CD4-positive, alpha-beta T cell treated with Interleukin-2 at 100 ng/mL for 4 hours (primary cell): ENCODE results near the gene SH2B2.

Experiments used
- DNase-seq: peaks from one replicate; pipeline ENCODE4 v3.0.0-alpha.2; 2020; ENCODE audit warnings: low spot score

Gene SH2B2

GRCh38 chr7:102266541-102266940, 20.1 kb upstream of the SH2B2 start:
- no peak for DNase-seq

GRCh38 chr7:102268635-102269034, 18.0 kb upstream of the SH2B2 start:
- DNase-seq: no peak

- DNase-seq: no peak
Observed at GRCh38 chr7:102270178-102270887, 16.3 kb upstream of the SH2B2 start.

GRCh38 chr7:102271158-102271798, 15.4 kb upstream of the SH2B2 start:
- DNase-seq: no peak

GRCh38 chr7:102272075-102272916, 14.4 kb upstream of the SH2B2 start:
- peak; percentile 64 for DNase-seq

GRCh38 chr7:102272917-102273748, 13.5 kb upstream of the SH2B2 start:
- no peak for DNase-seq

GRCh38 chr7:102273749-102274712, 12.6 kb upstream of the SH2B2 start:
- no peak for DNase-seq

- DNase-seq: no peak
Observed at GRCh38 chr7:102275123-102275703, 11.5 kb upstream of the SH2B2 start.

GRCh38 chr7:102277901-102278300, 8.8 kb upstream of the SH2B2 start:
- no peak for DNase-seq

GRCh38 chr7:102279537-102280400, 6.9 kb upstream of the SH2B2 start:
- DNase-seq: peak; percentile 54

- no peak for DNase-seq
Observed at GRCh38 chr7:102280521-102280920, 6.1 kb upstream of the SH2B2 start.

GRCh38 chr7:102281785-102282184, 4.9 kb upstream of the SH2B2 start:
- no peak for DNase-seq

GRCh38 chr7:102282465-102283362, 4.0 kb upstream of the SH2B2 start:
- no peak for DNase-seq

GRCh38 chr7:102283477-102284189, 3.0 kb upstream of the SH2B2 start:
- DNase-seq: no peak

- DNase-seq: peak; percentile 15
Observed at GRCh38 chr7:102284399-102284798, 2.3 kb upstream of the SH2B2 start.

- no peak for DNase-seq
Observed at GRCh38 chr7:102284891-102285539, 1.7 kb upstream of the SH2B2 start.

GRCh38 chr7:102285540-102286236, 980 bp upstream of the SH2B2 start:
- no peak for DNase-seq
